Osteocyte (in vitro differentiated cells): Measurements from ENCODE around the gene PHEX. TPM values are rescaled to one million over a fixed set of nuclear protein-coding genes. Genes with fewer than 3 reads are reported as not detected.

Experiments used
- DNase-seq: peaks from one replicate; pipeline ENCODE4 v3.0.0; 2021; ENCODE audit warnings: mixed read lengths; ENCODE audit not compliant: unreplicated experiment; ENCODE audit errors: extremely low spot score
- H3K27ac Mint-ChIP-seq: one replicate; pipeline ENCODE4 v1.8.0; 2021; ENCODE audit warnings: mild to moderate bottlenecking, mixed read lengths; ENCODE audit not compliant: unreplicated experiment
- H3K27me3 Mint-ChIP-seq: one replicate; pipeline ENCODE4 v1.8.0; 2021; ENCODE audit warnings: mixed read lengths; ENCODE audit not compliant: unreplicated experiment
- H3K36me3 Mint-ChIP-seq: one replicate; pipeline ENCODE4 v1.8.0; 2021; ENCODE audit warnings: mixed read lengths; ENCODE audit not compliant: unreplicated experiment
- H3K4me1 Mint-ChIP-seq: one replicate; pipeline ENCODE4 v1.8.0; 2021; ENCODE audit warnings: mixed read lengths; ENCODE audit not compliant: unreplicated experiment
- H3K4me3 Mint-ChIP-seq: one replicate; pipeline ENCODE4 v1.8.0; 2021; ENCODE audit warnings: mild to moderate bottlenecking, moderate library complexity, mixed read lengths; ENCODE audit not compliant: unreplicated experiment
- H3K9me3 Mint-ChIP-seq: one replicate; pipeline ENCODE4 v1.8.0; 2021; ENCODE audit warnings: mixed read lengths; ENCODE audit not compliant: unreplicated experiment
- total RNA-seq: library from RNA; stranded (reverse); gene quantifications from 2 replicates; pipeline ENCODE4 v1.2.1, GENCODE V29; 2021
- TF ChIP-seq, protein P1 (sequence below): fragments of 200-600 bp; sonication (generic); IDR thresholded peaks from 2 replicates; pipeline ENCODE4 v1.5.0; 2021; ENCODE audit warnings: antibody characterized with exemption, mild to moderate bottlenecking, moderate library complexity

The PHEX gene
- total RNA-seq, 1 donor from 2014 or later, result 1.6 TPM

DNA sequence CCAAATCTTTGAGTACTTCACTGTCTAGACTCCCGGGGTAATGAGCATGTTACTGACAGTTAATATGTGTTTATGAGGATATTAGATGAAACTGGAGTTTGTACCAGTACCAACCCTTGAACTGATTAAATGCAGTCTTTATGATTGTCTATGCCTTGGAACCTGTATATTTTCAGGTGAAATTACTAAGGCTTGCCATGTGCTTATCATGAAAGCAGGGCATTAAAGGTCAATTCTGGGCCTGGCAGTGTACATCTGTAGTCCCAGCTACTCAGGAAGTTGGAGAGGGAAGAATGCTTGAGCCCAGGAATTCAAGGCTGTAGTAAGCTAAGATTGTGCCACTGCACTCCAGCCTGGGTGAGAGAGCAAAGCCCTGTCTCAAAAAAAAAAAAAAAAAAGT, 27.6 kb downstream of the PHEX start:
- Mint-ChIP-seq H3K27me3 (no peaks in the 10 kb centered on the region), H3K27ac (no peak overlapping the region), H3K36me3 (no peaks in the 10 kb centered on the region), H3K9me3 (no peaks in the 10 kb centered on the region), H3K4me1 (peaks cover 18% of the 10 kb centered on the region), H3K4me3 (no peak overlapping the region)
- no peak for DNase-seq
- TF ChIP-seq, protein P1, sequence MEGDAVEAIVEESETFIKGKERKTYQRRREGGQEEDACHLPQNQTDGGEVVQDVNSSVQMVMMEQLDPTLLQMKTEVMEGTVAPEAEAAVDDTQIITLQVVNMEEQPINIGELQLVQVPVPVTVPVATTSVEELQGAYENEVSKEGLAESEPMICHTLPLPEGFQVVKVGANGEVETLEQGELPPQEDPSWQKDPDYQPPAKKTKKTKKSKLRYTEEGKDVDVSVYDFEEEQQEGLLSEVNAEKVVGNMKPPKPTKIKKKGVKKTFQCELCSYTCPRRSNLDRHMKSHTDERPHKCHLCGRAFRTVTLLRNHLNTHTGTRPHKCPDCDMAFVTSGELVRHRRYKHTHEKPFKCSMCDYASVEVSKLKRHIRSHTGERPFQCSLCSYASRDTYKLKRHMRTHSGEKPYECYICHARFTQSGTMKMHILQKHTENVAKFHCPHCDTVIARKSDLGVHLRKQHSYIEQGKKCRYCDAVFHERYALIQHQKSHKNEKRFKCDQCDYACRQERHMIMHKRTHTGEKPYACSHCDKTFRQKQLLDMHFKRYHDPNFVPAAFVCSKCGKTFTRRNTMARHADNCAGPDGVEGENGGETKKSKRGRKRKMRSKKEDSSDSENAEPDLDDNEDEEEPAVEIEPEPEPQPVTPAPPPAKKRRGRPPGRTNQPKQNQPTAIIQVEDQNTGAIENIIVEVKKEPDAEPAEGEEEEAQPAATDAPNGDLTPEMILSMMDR, result no peak

- no peak for DNase-seq
- Mint-ChIP-seq H3K36me3 (no peaks in the 10 kb centered on the region), H3K4me1 (peaks cover 18% of the 10 kb centered on the region), H3K9me3 (no peaks in the 10 kb centered on the region), H3K27ac (no peak overlapping the region), H3K4me3 (no peak overlapping the region), H3K27me3 (no peaks in the 10 kb centered on the region)
- TF ChIP-seq, protein P1, result no peak
Observed at GRCh38 chrX:22060415-22061280, 28.5 kb downstream of the PHEX start.

DNA sequence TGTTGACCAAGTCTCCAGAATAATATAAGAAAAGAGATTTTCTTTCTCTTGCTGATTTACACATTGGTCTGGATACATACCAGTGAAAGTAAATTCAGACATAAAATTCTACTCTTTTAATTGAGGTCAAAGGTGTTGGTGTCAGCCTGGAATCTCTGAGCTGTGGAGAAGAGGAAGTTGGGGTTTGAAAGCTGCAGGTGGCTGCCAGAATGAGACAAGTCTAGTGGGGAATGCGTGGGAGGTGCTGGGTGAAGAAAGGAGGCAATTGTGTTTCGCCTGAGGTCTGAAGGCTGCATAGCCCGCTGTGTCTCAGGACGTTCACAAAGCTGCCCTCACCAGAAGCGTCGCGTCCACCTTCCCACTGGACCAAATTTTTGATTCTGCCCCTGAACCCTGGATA, 31.2 kb downstream of the PHEX start:
- no peaks in the 10 kb centered on the region for H3K9me3 Mint-ChIP-seq
- DNase-seq, result no peak
- H3K4me3 Mint-ChIP-seq, result no peak overlapping the region
- H3K27me3 Mint-ChIP-seq, result no peaks in the 10 kb centered on the region
- TF ChIP-seq, protein P1, result no peak
- H3K27ac Mint-ChIP-seq, result no peak overlapping the region
- peaks cover 18% of the 10 kb centered on the region for H3K4me1 Mint-ChIP-seq
- no peaks in the 10 kb centered on the region for H3K36me3 Mint-ChIP-seq

- Mint-ChIP-seq H3K9me3 (no peaks in the 10 kb centered on the region), H3K4me3 (no peak overlapping the region), H3K27ac (no peak overlapping the region), H3K27me3 (no peaks in the 10 kb centered on the region), H3K36me3 (no peaks in the 10 kb centered on the region), H3K4me1 (no peaks in the 10 kb centered on the region)
- DNase-seq, result no peak
- TF ChIP-seq, protein P1, result no peak
Observed at GRCh38 chrX:22069586-22069985, 37.5 kb downstream of the PHEX start.

GRCh38 chrX:22073928-22074327, 41.8 kb downstream of the PHEX start:
- DNase-seq, result no peak
- H3K4me3 Mint-ChIP-seq, result no peak overlapping the region
- H3K27me3 Mint-ChIP-seq, result no peaks in the 10 kb centered on the region
- H3K36me3 Mint-ChIP-seq, result no peaks in the 10 kb centered on the region
- TF ChIP-seq, protein P1, result no peak
- no peak overlapping the region for H3K27ac Mint-ChIP-seq
- no peaks in the 10 kb centered on the region for H3K9me3 Mint-ChIP-seq
- peaks cover 5% of the 10 kb centered on the region for H3K4me1 Mint-ChIP-seq
